Chondrocyte (in vitro differentiated cells): Measurements from ENCODE around the gene PIEZO2. TPM values are rescaled to one million over a fixed set of nuclear protein-coding genes. Genes with fewer than 3 reads are reported as not detected.

Experiments used
- DNase-seq: peaks from one replicate; pipeline ENCODE4 v3.0.0; 2021; ENCODE audit warnings: mixed read lengths, low spot score
- H3K27ac Mint-ChIP-seq: one replicate; pipeline ENCODE4 v1.8.0; 2021; ENCODE audit warnings: mild to moderate bottlenecking, moderate library complexity, mixed read lengths; ENCODE audit not compliant: unreplicated experiment
- H3K27me3 Mint-ChIP-seq: 2 replicates; pipeline ENCODE4 v1.8.0; 2021; ENCODE audit warnings: low read depth, mixed read lengths
- H3K36me3 Mint-ChIP-seq: 2 replicates; pipeline ENCODE4 v1.8.0; 2021; ENCODE audit warnings: low read depth, mixed read lengths
- H3K4me1 Mint-ChIP-seq: 2 replicates; pipeline ENCODE4 v1.8.0; 2021; ENCODE audit warnings: low read depth, mild to moderate bottlenecking, mixed read lengths
- H3K4me3 Mint-ChIP-seq: one replicate; pipeline ENCODE4 v1.8.0; 2021; ENCODE audit warnings: mild to moderate bottlenecking, moderate library complexity, mixed read lengths; ENCODE audit not compliant: unreplicated experiment
- H3K9me3 Mint-ChIP-seq: 2 replicates; pipeline ENCODE4 v1.8.0; 2021; ENCODE audit warnings: low read depth, mixed read lengths
- total RNA-seq: library from RNA; stranded (reverse); gene quantifications from 3 replicates; pipeline ENCODE4 v1.2.1, GENCODE V29; 2021
- TF ChIP-seq, protein P1 (sequence below): fragments of 200-600 bp; sonication (generic); IDR thresholded peaks from 2 replicates; pipeline ENCODE4 v1.5.0; 2021; ENCODE audit warnings: antibody characterized with exemption, mild to moderate bottlenecking, moderate library complexity

PIEZO2 gene
- total RNA-seq, 1 donor from 2014 or later, result 142 TPM

DNA sequence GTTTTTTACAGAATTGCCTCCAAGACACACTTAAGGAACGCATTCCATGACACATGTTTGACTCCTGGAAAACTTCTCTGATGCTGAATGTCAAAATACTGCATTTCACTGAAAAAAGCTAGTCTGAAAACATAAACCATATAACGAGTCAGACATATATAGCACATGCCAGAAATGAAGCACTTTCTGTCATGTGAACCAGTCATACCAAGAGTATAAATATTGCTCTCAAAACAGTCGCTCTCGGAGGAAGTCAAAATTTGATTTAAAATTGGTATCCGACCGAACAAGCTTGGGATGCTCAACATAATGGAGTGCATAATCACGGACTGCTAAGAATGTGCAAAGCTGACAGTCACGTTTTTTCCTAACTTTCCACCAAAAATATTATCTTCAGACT lies 115.9 kb downstream of the PIEZO2 start:
- H3K27ac Mint-ChIP-seq, result no peak overlapping the region
- TF ChIP-seq, protein P1, sequence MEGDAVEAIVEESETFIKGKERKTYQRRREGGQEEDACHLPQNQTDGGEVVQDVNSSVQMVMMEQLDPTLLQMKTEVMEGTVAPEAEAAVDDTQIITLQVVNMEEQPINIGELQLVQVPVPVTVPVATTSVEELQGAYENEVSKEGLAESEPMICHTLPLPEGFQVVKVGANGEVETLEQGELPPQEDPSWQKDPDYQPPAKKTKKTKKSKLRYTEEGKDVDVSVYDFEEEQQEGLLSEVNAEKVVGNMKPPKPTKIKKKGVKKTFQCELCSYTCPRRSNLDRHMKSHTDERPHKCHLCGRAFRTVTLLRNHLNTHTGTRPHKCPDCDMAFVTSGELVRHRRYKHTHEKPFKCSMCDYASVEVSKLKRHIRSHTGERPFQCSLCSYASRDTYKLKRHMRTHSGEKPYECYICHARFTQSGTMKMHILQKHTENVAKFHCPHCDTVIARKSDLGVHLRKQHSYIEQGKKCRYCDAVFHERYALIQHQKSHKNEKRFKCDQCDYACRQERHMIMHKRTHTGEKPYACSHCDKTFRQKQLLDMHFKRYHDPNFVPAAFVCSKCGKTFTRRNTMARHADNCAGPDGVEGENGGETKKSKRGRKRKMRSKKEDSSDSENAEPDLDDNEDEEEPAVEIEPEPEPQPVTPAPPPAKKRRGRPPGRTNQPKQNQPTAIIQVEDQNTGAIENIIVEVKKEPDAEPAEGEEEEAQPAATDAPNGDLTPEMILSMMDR, result no peak
- no peak overlapping the region for H3K4me3 Mint-ChIP-seq
- H3K27me3 Mint-ChIP-seq, result no peaks in the 10 kb centered on the region
- peaks cover 51% of the 10 kb centered on the region for H3K4me1 Mint-ChIP-seq
- no peak for DNase-seq
- no peaks in the 10 kb centered on the region for H3K9me3 Mint-ChIP-seq
- H3K36me3 Mint-ChIP-seq, result peaks cover 6% of the 10 kb centered on the region

DNA sequence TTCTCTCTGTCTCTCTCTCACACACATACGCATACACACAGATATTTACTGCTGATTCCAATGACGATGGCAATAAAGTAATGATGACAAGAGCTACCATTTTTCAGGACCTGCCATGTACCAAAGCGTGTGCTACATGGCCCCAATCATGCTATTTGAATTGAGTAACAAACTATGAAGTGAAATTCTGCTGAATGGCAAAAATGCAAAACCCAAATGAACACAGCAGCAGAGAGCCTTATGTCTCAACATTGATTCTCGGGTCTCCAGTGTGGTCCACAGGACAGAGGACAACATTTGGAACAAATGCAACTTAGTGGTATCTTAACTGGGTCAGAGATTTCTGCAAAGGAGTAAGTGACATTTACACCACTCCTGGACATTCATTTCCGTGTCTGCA lies 117.4 kb downstream of the PIEZO2 start:
- DNase-seq, result no peak
- TF ChIP-seq, protein P1, result no peak
- Mint-ChIP-seq H3K27ac (no peak overlapping the region), H3K4me3 (no peak overlapping the region), H3K36me3 (peaks cover 6% of the 10 kb centered on the region), H3K9me3 (no peaks in the 10 kb centered on the region), H3K4me1 (peaks cover 44% of the 10 kb centered on the region), H3K27me3 (no peaks in the 10 kb centered on the region)

DNA sequence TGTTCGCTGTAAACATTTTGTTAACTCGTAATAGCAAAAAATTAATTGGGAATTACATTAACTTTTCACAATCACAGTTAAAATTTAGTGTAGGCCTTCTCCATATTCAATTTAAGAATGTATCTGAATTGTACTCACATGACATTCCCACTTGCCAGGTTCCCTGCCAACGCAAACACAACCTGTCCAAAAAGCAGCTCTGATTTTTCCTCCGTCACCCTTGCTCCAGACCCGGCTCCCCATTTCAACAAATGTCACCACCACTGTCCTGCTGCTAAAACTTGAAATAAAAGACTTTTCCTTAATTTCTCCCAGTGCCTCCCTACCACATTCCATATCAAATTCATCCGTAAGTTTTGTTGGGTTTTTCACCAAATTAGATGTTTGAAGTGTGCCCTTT lies 120.3 kb downstream of the PIEZO2 start:
- Mint-ChIP-seq H3K9me3 (no peaks in the 10 kb centered on the region), H3K4me1 (peaks cover 39% of the 10 kb centered on the region), H3K27ac (no peak overlapping the region), H3K27me3 (no peaks in the 10 kb centered on the region), H3K4me3 (no peak overlapping the region), H3K36me3 (peaks cover 4% of the 10 kb centered on the region)
- TF ChIP-seq, protein P1, result no peak
- no peak for DNase-seq

DNA sequence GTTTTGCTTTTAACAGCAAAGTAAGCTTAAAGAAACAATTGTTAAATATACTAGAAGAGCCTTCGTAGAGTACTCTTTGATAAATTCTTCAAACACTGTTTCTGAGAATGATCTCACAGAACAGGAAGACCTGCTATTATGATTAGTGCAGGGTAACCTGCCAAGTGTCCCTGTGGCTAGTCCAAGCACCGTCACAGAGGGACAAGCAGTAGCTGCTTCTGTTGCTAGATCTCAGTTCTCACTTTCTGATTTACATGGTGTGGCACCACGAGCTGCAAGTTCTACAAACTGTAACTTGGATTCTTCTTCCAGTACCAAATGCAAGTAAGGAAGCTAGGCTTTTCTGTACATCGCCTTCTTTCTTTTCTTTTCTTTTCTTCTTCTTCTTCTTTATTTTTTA lies 121.5 kb downstream of the PIEZO2 start:
- Mint-ChIP-seq H3K4me3 (no peak overlapping the region), H3K27me3 (no peaks in the 10 kb centered on the region), H3K36me3 (peaks cover 2% of the 10 kb centered on the region), H3K4me1 (peaks cover 34% of the 10 kb centered on the region), H3K9me3 (no peaks in the 10 kb centered on the region), H3K27ac (no peak overlapping the region)
- TF ChIP-seq, protein P1, result no peak
- DNase-seq, result no peak

DNA sequence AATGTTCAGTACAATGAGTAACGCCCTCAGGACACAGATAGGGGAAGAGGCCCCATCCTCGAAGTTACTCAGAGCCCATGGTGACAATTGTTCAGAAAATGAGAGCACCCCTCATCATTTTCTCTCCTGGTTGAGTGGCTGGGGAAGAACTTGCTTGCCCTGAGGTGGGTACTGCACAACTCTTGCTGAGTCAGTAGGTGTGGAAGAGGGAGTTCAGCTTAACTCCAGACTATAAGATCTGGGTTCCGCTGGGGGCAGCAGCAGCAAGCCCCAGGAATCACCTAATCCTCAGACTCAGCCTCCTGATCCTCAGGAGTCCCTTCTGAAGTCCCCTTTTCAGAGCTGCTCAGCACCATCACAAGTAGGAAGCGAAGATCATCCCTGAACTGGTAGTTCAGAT lies 123.7 kb downstream of the PIEZO2 start:
- Mint-ChIP-seq H3K27me3 (no peaks in the 10 kb centered on the region), H3K9me3 (no peaks in the 10 kb centered on the region), H3K4me1 (peaks cover 36% of the 10 kb centered on the region), H3K4me3 (no peak overlapping the region), H3K36me3 (peaks cover 3% of the 10 kb centered on the region), H3K27ac (no peak overlapping the region)
- TF ChIP-seq, protein P1, result no peak
- no peak for DNase-seq
